ENCODE measurements around the gene ELOA2. TPM values are rescaled to one million over a fixed set of nuclear protein-coding genes. Genes with fewer than 3 reads are reported as not detected.
"Not testable (repeated sequence)": the region's sequence is repeated elsewhere in the genome, so short reads cannot be mapped to it uniquely, and the experiment has no call there.

The ELOA2 gene
- polyA plus RNA-seq, 2 donors, result not detected

- Histone ChIP-seq H3K9me3 (ENCODE audit: control insufficient read depth in 2 of 2, insufficient read depth in 1 of 2, low read depth in 1 of 2, low read length in 1 of 2) (no peaks in the 10 kb centered on the region), H3K4me1 (ENCODE audit: control insufficient read depth in 2 of 2, insufficient read depth in 2 of 2, low read length in 1 of 2) (no peaks in the 10 kb centered on the region), H3K27me3 (ENCODE audit: control insufficient read depth in 1 of 2, insufficient read depth in 2 of 2, low read length in 2 of 2) (no peaks in the 10 kb centered on the region), H3K36me3 (ENCODE audit: control insufficient read depth in 2 of 2, insufficient read depth in 2 of 2, low read length in 1 of 2) (no peaks in the 10 kb centered on the region), H3K27ac (ENCODE audit: low read depth in 2 of 2, low read length in 1 of 2) (no peak overlapping the region), H3K4me3 (ENCODE audit: low read depth in 1 of 2, low read length in 2 of 2) (no peak overlapping the region)
- 95% methylated on average over 6 of the region's 6 CpGs for WGBS, 2 donors
These were observed 5.6 kb upstream of the ELOA2 start for GRCh38 chr18:47040982-47041381.

GRCh38 chr18:47036927-47037578, 1.6 kb upstream of the ELOA2 start:
- Histone ChIP-seq H3K9me3 (ENCODE audit: control insufficient read depth in 2 of 2, insufficient read depth in 1 of 2, low read depth in 1 of 2, low read length in 1 of 2) (peaks cover 2% of the 10 kb centered on the region in 2 donors), H3K27me3 (ENCODE audit: control insufficient read depth in 1 of 2, insufficient read depth in 2 of 2, low read length in 2 of 2) (no peaks in the 10 kb centered on the region), H3K4me3 (ENCODE audit: low read depth in 1 of 2, low read length in 2 of 2) (no peak overlapping the region), H3K36me3 (ENCODE audit: control insufficient read depth in 2 of 2, insufficient read depth in 2 of 2, low read length in 1 of 2) (no peaks in the 10 kb centered on the region), H3K27ac (ENCODE audit: low read depth in 2 of 2, low read length in 1 of 2) (no peak overlapping the region), H3K4me1 (ENCODE audit: control insufficient read depth in 2 of 2, insufficient read depth in 2 of 2, low read length in 1 of 2) (no peaks in the 10 kb centered on the region)
- 85 to 86% methylated on average over 3 of the region's 3 CpGs for WGBS, 2 donors

GRCh38 chr18:47036298-47036874, 965 bp upstream of the ELOA2 start:
- no peaks in the 10 kb centered on the region for H3K27me3 ChIP-seq (ENCODE audit: control insufficient read depth in 1 of 2, insufficient read depth in 2 of 2, low read length in 2 of 2)
- no peak overlapping the region for H3K27ac ChIP-seq (ENCODE audit: low read depth in 2 of 2, low read length in 1 of 2)
- 79 to 87% methylated on average over 2 of the region's 2 CpGs for WGBS, 2 donors
- no peak overlapping the region for H3K4me3 ChIP-seq (ENCODE audit: low read depth in 1 of 2, low read length in 2 of 2)
- H3K36me3 ChIP-seq (ENCODE audit: control insufficient read depth in 2 of 2, insufficient read depth in 2 of 2, low read length in 1 of 2), result no peaks in the 10 kb centered on the region
- H3K4me1 ChIP-seq (ENCODE audit: control insufficient read depth in 2 of 2, insufficient read depth in 2 of 2, low read length in 1 of 2), result no peaks in the 10 kb centered on the region
- peaks cover 2% of the 10 kb centered on the region in 2 donors for H3K9me3 ChIP-seq (ENCODE audit: control insufficient read depth in 2 of 2, insufficient read depth in 1 of 2, low read depth in 1 of 2, low read length in 1 of 2)

GRCh38 chr18:47034591-47034990, 830 bp downstream of the ELOA2 start:
- 93 to 94% methylated on average over 28 of the region's 28 CpGs for WGBS, 2 donors
- not testable (repeated sequence) for H3K9me3 ChIP-seq (ENCODE audit: control insufficient read depth in 2 of 2, insufficient read depth in 1 of 2, low read depth in 1 of 2, low read length in 1 of 2); H3K27ac ChIP-seq (ENCODE audit: low read depth in 2 of 2, low read length in 1 of 2); H3K27me3 ChIP-seq (ENCODE audit: control insufficient read depth in 1 of 2, insufficient read depth in 2 of 2, low read length in 2 of 2); H3K4me1 ChIP-seq (ENCODE audit: control insufficient read depth in 2 of 2, insufficient read depth in 2 of 2, low read length in 1 of 2); H3K36me3 ChIP-seq (ENCODE audit: control insufficient read depth in 2 of 2, insufficient read depth in 2 of 2, low read length in 1 of 2); H3K4me3 ChIP-seq (ENCODE audit: low read depth in 1 of 2, low read length in 2 of 2)

- Histone ChIP-seq H3K4me3 (ENCODE audit: low read depth in 1 of 2, low read length in 2 of 2) (no peak overlapping the region), H3K4me1 (ENCODE audit: control insufficient read depth in 2 of 2, insufficient read depth in 2 of 2, low read length in 1 of 2) (no peaks in the 10 kb centered on the region), H3K36me3 (ENCODE audit: control insufficient read depth in 2 of 2, insufficient read depth in 2 of 2, low read length in 1 of 2) (no peaks in the 10 kb centered on the region), H3K27me3 (ENCODE audit: control insufficient read depth in 1 of 2, insufficient read depth in 2 of 2, low read length in 2 of 2) (no peaks in the 10 kb centered on the region), H3K9me3 (ENCODE audit: control insufficient read depth in 2 of 2, insufficient read depth in 1 of 2, low read depth in 1 of 2, low read length in 1 of 2) (peaks cover 2% of the 10 kb centered on the region in 2 donors), H3K27ac (ENCODE audit: low read depth in 2 of 2, low read length in 1 of 2) (no peak overlapping the region)
- 91 to 93% methylated on average over 19 of the region's 19 CpGs for WGBS, 2 donors
These were observed 2.5 kb downstream of the ELOA2 start for GRCh38 chr18:47032945-47033344.

GRCh38 chr18:47030887-47031286, 4.5 kb downstream of the ELOA2 start:
- H3K27ac ChIP-seq (ENCODE audit: low read depth in 2 of 2, low read length in 1 of 2); H3K36me3 ChIP-seq (ENCODE audit: control insufficient read depth in 2 of 2, insufficient read depth in 2 of 2, low read length in 1 of 2); H3K27me3 ChIP-seq (ENCODE audit: control insufficient read depth in 1 of 2, insufficient read depth in 2 of 2, low read length in 2 of 2); H3K9me3 ChIP-seq (ENCODE audit: control insufficient read depth in 2 of 2, insufficient read depth in 1 of 2, low read depth in 1 of 2, low read length in 1 of 2); H3K4me1 ChIP-seq (ENCODE audit: control insufficient read depth in 2 of 2, insufficient read depth in 2 of 2, low read length in 1 of 2); H3K4me3 ChIP-seq (ENCODE audit: low read depth in 1 of 2, low read length in 2 of 2): not testable (repeated sequence)
- 84 to 92% methylated on average over 4 to 8 of the region's 12 CpGs for WGBS, 2 donors

- no CpG with 5 or more reads among the region's 55 CpGs for WGBS, 2 donors
- H3K4me1 ChIP-seq (ENCODE audit: control insufficient read depth in 2 of 2, insufficient read depth in 2 of 2, low read length in 1 of 2); H3K36me3 ChIP-seq (ENCODE audit: control insufficient read depth in 2 of 2, insufficient read depth in 2 of 2, low read length in 1 of 2); H3K4me3 ChIP-seq (ENCODE audit: low read depth in 1 of 2, low read length in 2 of 2); H3K9me3 ChIP-seq (ENCODE audit: control insufficient read depth in 2 of 2, insufficient read depth in 1 of 2, low read depth in 1 of 2, low read length in 1 of 2); H3K27ac ChIP-seq (ENCODE audit: low read depth in 2 of 2, low read length in 1 of 2); H3K27me3 ChIP-seq (ENCODE audit: control insufficient read depth in 1 of 2, insufficient read depth in 2 of 2, low read length in 2 of 2): not testable (repeated sequence)
These were observed 5.6 kb downstream of the ELOA2 start for GRCh38 chr18:47029684-47030353.

- not testable (repeated sequence) for H3K9me3 ChIP-seq (ENCODE audit: control insufficient read depth in 2 of 2, insufficient read depth in 1 of 2, low read depth in 1 of 2, low read length in 1 of 2); H3K36me3 ChIP-seq (ENCODE audit: control insufficient read depth in 2 of 2, insufficient read depth in 2 of 2, low read length in 1 of 2); H3K27me3 ChIP-seq (ENCODE audit: control insufficient read depth in 1 of 2, insufficient read depth in 2 of 2, low read length in 2 of 2); H3K4me3 ChIP-seq (ENCODE audit: low read depth in 1 of 2, low read length in 2 of 2); H3K4me1 ChIP-seq (ENCODE audit: control insufficient read depth in 2 of 2, insufficient read depth in 2 of 2, low read length in 1 of 2); H3K27ac ChIP-seq (ENCODE audit: low read depth in 2 of 2, low read length in 1 of 2)
- 97 to 100% methylated on average over 3 to 9 of the region's 29 CpGs for WGBS, 2 donors
These were observed 6.7 kb downstream of the ELOA2 start for GRCh38 chr18:47028738-47029137.

GRCh38 chr18:47025557-47026174, 9.8 kb downstream of the ELOA2 start:
- WGBS, 2 donors, result 94% methylated on average over 5 to 6 of the region's 17 CpGs
- H3K4me3 ChIP-seq (ENCODE audit: low read depth in 1 of 2, low read length in 2 of 2); H3K27ac ChIP-seq (ENCODE audit: low read depth in 2 of 2, low read length in 1 of 2); H3K36me3 ChIP-seq (ENCODE audit: control insufficient read depth in 2 of 2, insufficient read depth in 2 of 2, low read length in 1 of 2); H3K27me3 ChIP-seq (ENCODE audit: control insufficient read depth in 1 of 2, insufficient read depth in 2 of 2, low read length in 2 of 2); H3K4me1 ChIP-seq (ENCODE audit: control insufficient read depth in 2 of 2, insufficient read depth in 2 of 2, low read length in 1 of 2); H3K9me3 ChIP-seq (ENCODE audit: control insufficient read depth in 2 of 2, insufficient read depth in 1 of 2, low read depth in 1 of 2, low read length in 1 of 2): not testable (repeated sequence)

Data from esophagus (tissue), 2 donors.